Loucy (cell line): ENCODE measurements around the gene UPF1.

Experiments used
- H2AFZ ChIP-seq: fragments of 200-600 bp; sonication (generic); 2 replicates; pipeline ENCODE4 v1.6.0; 2016; ENCODE audit warnings: antibody characterized with exemption, mild to moderate bottlenecking, low read length, moderate library complexity
- H3F3A ChIP-seq: fragments of 200-600 bp; 2 replicates; pipeline ENCODE4 v1.6.0; 2016; ENCODE audit warnings: antibody characterized with exemption, low read depth, mild to moderate bottlenecking
- H3K27me3 ChIP-seq: fragments of 200-600 bp; sonication (generic); 2 replicates; pipeline ENCODE4 v1.6.1; 2014; ENCODE audit warnings: low read length, mild to moderate bottlenecking; ENCODE audit not compliant: insufficient read depth, poor library complexity, severe bottlenecking
- H3K36me3 ChIP-seq: fragments of 200-600 bp; sonication (generic); 2 replicates; pipeline ENCODE4 v1.6.1; 2016; ENCODE audit warnings: low read length; ENCODE audit not compliant: insufficient read depth
- H3K4me1 ChIP-seq: fragments of 200-600 bp; sonication (generic); 2 replicates; pipeline ENCODE4 v1.5.1; 2014; ENCODE audit warnings: low read length, mild to moderate bottlenecking; ENCODE audit not compliant: insufficient read depth, poor library complexity, severe bottlenecking
- H3K4me2 ChIP-seq: fragments of 200-600 bp; sonication (generic); 2 replicates; pipeline ENCODE4 v1.6.0; 2014; ENCODE audit warnings: antibody characterized with exemption, low read length, low read depth, mild to moderate bottlenecking; ENCODE audit not compliant: poor library complexity, severe bottlenecking
- H3K4me3 ChIP-seq: fragments of 200-600 bp; sonication (generic); 2 replicates; pipeline ENCODE4 v1.5.1; 2014; ENCODE audit warnings: low read length, mild to moderate bottlenecking, mixed read lengths; ENCODE audit not compliant: poor library complexity, severe bottlenecking
- H3K79me2 ChIP-seq: fragments of 200-600 bp; sonication (generic); 2 replicates; pipeline ENCODE4 v1.6.1; 2014; ENCODE audit warnings: low read length; ENCODE audit not compliant: insufficient read depth
- H3K9ac ChIP-seq: fragments of 200-600 bp; sonication (generic); 2 replicates; pipeline ENCODE4 v1.6.0; 2014; ENCODE audit warnings: mild to moderate bottlenecking, low read depth, low read length, moderate library complexity; ENCODE audit not compliant: poor library complexity, severe bottlenecking
- H3K9me2 ChIP-seq: fragments of 200-600 bp; sonication (generic); replicated peaks from 2 replicates; pipeline ENCODE4 v1.6.1; 2016; ENCODE audit warnings: low read depth, low read length, mixed read lengths
- H3K9me3 ChIP-seq: fragments of 200-600 bp; sonication (generic); 2 replicates; pipeline ENCODE4 v1.6.1; 2014; ENCODE audit warnings: mild to moderate bottlenecking, antibody characterized with exemption, low read length, low read depth; ENCODE audit not compliant: insufficient read depth
- H4K20me1 ChIP-seq: fragments of 200-600 bp; sonication (generic); 2 replicates; pipeline ENCODE4 v1.6.0; 2014; ENCODE audit warnings: antibody characterized with exemption, low read length, mild to moderate bottlenecking; ENCODE audit not compliant: insufficient read depth, poor library complexity, severe bottlenecking
- EZH2phosphoT487 ChIP-seq: fragments of 200-600 bp; IDR thresholded peaks from 2 replicates; pipeline ENCODE4 v1.6.1; 2018; ENCODE audit warnings: antibody characterized with exemption, mild to moderate bottlenecking, moderate library complexity, borderline replicate concordance
- TF ChIP-seq, protein P1 (sequence below): fragments of 200-600 bp; sonication (generic); conservative IDR thresholded peaks from 2 replicates; pipeline ENCODE4 v1.5.1; 2014; ENCODE audit warnings: mild to moderate bottlenecking, antibody characterized with exemption, low read length

Gene UPF1

DNA sequence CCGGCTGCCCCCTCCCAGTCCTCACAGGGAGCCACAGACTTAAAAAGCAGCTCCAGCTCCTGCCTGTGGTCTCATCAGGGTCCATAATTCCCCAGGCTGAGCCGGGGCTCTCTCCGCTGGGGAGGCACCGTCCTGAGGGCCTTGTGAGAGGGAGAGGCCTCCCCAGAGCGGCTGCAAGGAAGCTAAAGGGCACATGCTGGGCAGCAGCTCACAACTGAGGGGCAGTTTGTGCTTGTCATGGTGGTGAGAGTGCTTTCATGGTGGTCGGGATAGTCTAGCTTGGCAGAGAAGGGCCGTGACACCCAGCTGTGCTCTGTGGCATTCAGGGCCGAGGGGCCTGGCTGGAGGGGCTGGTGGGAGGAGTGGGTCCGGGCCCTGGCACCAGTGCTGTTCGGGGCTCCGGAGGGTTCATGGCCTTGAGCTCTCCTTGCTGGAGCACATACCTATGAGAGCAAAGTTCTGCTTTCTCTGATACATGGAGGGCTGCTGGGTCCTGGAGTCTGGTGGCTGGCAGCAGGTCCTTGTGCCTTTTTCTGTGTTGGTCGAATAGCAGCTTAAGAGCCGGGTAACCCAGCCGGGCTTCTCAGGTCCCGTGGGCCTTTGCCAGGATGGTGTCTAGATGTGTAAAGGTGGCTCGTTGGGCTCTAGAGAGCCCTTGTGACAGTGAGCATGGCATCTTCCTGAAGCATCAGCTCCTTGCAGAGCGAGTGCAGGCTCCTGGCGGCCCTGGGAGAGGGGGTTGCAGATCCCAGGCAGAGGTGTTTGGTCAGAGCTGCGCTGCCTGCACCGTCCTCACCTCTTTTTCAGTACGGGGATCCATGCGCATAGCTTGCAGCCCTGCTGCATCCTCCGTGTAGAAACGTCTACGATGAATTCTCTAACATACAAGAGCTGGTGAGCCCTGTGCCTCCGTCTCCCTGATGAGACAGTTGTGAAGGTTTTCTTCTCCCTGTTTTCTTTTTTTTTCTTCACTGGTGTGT lies 8.8 kb downstream of the UPF1 start:
- no peaks in the 10 kb centered on the region for H3K9me3 ChIP-seq
- H3K4me2 ChIP-seq: peak overlapping the region; percentile 57
- H3K9ac ChIP-seq: peak overlapping the region; percentile 37
- peaks cover 52% of the 10 kb centered on the region for H3K4me1 ChIP-seq
- no peaks in the 10 kb centered on the region for H3K27me3 ChIP-seq
- H3F3A ChIP-seq: no peaks in the 10 kb centered on the region
- H3K79me2 ChIP-seq: peaks cover 100% of the 10 kb centered on the region
- H4K20me1 ChIP-seq: peaks cover 94% of the 10 kb centered on the region
- H2AFZ ChIP-seq: no peak overlapping the region
- peaks cover 26% of the 10 kb centered on the region; the same call in 1 of the 2 replicates for H3K36me3 ChIP-seq
- H3K9me2 ChIP-seq: no peaks in the 10 kb centered on the region
- TF ChIP-seq, protein P1, sequence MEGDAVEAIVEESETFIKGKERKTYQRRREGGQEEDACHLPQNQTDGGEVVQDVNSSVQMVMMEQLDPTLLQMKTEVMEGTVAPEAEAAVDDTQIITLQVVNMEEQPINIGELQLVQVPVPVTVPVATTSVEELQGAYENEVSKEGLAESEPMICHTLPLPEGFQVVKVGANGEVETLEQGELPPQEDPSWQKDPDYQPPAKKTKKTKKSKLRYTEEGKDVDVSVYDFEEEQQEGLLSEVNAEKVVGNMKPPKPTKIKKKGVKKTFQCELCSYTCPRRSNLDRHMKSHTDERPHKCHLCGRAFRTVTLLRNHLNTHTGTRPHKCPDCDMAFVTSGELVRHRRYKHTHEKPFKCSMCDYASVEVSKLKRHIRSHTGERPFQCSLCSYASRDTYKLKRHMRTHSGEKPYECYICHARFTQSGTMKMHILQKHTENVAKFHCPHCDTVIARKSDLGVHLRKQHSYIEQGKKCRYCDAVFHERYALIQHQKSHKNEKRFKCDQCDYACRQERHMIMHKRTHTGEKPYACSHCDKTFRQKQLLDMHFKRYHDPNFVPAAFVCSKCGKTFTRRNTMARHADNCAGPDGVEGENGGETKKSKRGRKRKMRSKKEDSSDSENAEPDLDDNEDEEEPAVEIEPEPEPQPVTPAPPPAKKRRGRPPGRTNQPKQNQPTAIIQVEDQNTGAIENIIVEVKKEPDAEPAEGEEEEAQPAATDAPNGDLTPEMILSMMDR: no peak
- peak overlapping the region; percentile 10 for H3K4me3 ChIP-seq

DNA sequence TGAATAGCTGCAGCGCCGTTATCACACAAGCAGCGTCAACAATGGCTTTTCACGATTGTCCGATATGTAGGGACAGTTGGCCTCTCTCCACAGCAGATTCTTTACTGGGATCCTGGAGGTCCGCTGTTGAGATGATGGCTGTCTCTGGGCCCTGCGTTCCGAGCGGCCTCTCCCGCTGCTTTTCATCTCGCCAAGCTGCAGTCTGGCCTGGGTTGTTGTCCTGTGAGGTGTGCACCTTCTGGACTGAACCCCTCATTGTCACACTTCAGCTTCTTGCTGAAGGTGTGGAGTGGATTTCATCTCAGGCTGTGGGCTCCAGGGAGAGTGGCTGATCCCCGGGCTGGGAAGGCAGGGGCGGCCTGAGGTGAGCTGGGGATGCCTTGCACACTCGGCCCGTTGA lies 9.6 kb downstream of the UPF1 start:
- H3K4me1 ChIP-seq: peaks cover 44% of the 10 kb centered on the region
- H3K27me3 ChIP-seq: no peaks in the 10 kb centered on the region
- no peaks in the 10 kb centered on the region for H3K9me3 ChIP-seq
- H4K20me1 ChIP-seq: peaks cover 94% of the 10 kb centered on the region
- H3K36me3 ChIP-seq: peaks cover 32% of the 10 kb centered on the region; the same call in 1 of the 2 replicates
- H3F3A ChIP-seq: no peaks in the 10 kb centered on the region
- peaks cover 100% of the 10 kb centered on the region for H3K79me2 ChIP-seq
- TF ChIP-seq EZH2phosphoT487: no peak
- TF ChIP-seq, protein P1: no peak
- no peaks in the 10 kb centered on the region for H3K9me2 ChIP-seq
- H3K9ac ChIP-seq: no peak overlapping the region
- peak overlapping the region; percentile 57 for H3K4me2 ChIP-seq
- H2AFZ ChIP-seq: no peak overlapping the region
- no peak overlapping the region for H3K4me3 ChIP-seq

DNA sequence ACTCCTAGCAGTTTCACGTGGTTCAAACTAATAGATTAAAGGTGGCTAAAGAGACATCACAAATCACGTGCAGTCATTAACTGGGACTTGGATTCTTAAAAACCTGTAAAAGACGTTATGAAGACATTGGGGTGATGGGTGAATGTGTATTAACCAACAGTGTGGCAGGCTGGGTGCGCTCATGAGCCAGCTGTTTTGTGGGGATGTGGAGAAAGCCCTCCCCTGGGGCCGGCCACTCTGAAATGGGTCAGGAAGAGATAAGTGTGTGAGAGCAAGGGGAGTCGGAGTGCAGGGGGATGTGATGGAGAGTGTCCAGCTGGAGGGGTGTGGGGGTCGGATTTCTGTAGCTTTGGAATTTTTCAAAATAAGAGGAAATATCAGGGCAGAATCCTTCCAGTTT lies 10.4 kb downstream of the UPF1 start:
- Histone ChIP-seq H3K27me3 (no peaks in the 10 kb centered on the region), H3K4me1 (peaks cover 42% of the 10 kb centered on the region), H4K20me1 (peaks cover 92% of the 10 kb centered on the region), H3K4me2 (peak overlapping the region; percentile 57), H3K79me2 (peaks cover 97% of the 10 kb centered on the region), H3F3A (no peaks in the 10 kb centered on the region), H3K9ac (no peak overlapping the region), H2AFZ (no peak overlapping the region), H3K9me3 (no peaks in the 10 kb centered on the region), H3K9me2 (no peaks in the 10 kb centered on the region), H3K4me3 (no peak overlapping the region), H3K36me3 (peaks cover 34% of the 10 kb centered on the region; the same call in 1 of the 2 replicates)
- no peak for TF ChIP-seq EZH2phosphoT487
- TF ChIP-seq, protein P1: no peak
